ENCODE measurements around the gene GAPDHS.

Gene GAPDHS

GRCh38 chr19:35566738-35567137 is 33.5 kb downstream of the GAPDHS start:
- Histone ChIP-seq H3K27me3 (ENCODE audit: control insufficient read depth, insufficient read depth, low read length) (no peaks in the 10 kb centered on the region), H3K9ac (no peak overlapping the region), H3K4me3 (ENCODE audit: low read depth, low read length) (no peak overlapping the region), H3K9me3 (ENCODE audit: control insufficient read depth, low read length) (no peaks in the 10 kb centered on the region), H3K4me1 (no peaks in the 10 kb centered on the region), H3K79me2 (no peaks in the 10 kb centered on the region), H3K27ac (no peak overlapping the region), H3K4me2 (ENCODE audit: low read length) (no peak overlapping the region), H2AFZ (no peak overlapping the region), H3K36me3 (ENCODE audit: control insufficient read depth, insufficient read depth, low read length) (no peaks in the 10 kb centered on the region)
- TF ChIP-seq CTCF (IDR thresholded peaks at IDR 0.05) = no peak

- no peak for TF ChIP-seq CTCF (IDR thresholded peaks at IDR 0.05)
Measured at GRCh38 chr19:35569281-35569781, 36.1 kb downstream of the GAPDHS start.

GRCh38 chr19:35571406-35571965 is 38.2 kb downstream of the GAPDHS start:
- no peak overlapping the region for H3K4me3 ChIP-seq (ENCODE audit: low read depth, low read length)
- no peaks in the 10 kb centered on the region for H3K27me3 ChIP-seq (ENCODE audit: control insufficient read depth, insufficient read depth, low read length)
- no peak overlapping the region for H3K27ac ChIP-seq
- no peaks in the 10 kb centered on the region for H3K9me3 ChIP-seq (ENCODE audit: control insufficient read depth, low read length)
- H3K4me1 ChIP-seq = no peaks in the 10 kb centered on the region
- H3K79me2 ChIP-seq = no peaks in the 10 kb centered on the region
- no peak overlapping the region for H3K4me2 ChIP-seq (ENCODE audit: low read length)
- no peak overlapping the region for H3K9ac ChIP-seq
- H3K36me3 ChIP-seq (ENCODE audit: control insufficient read depth, insufficient read depth, low read length) = no peaks in the 10 kb centered on the region
- no peak for TF ChIP-seq CTCF (IDR thresholded peaks at IDR 0.05)
- no peak overlapping the region for H2AFZ ChIP-seq

More at GRCh38 chr19:35569281-35569781, 36.1 kb downstream of the GAPDHS start:
- Histone ChIP-seq H3K9ac (no peak overlapping the region), H3K27ac (no peak overlapping the region), H3K79me2 (no peaks in the 10 kb centered on the region), H3K4me3 (ENCODE audit: low read depth, low read length) (no peak overlapping the region), H3K36me3 (ENCODE audit: control insufficient read depth, insufficient read depth, low read length) (no peaks in the 10 kb centered on the region), H3K27me3 (ENCODE audit: control insufficient read depth, insufficient read depth, low read length) (no peaks in the 10 kb centered on the region), H3K4me1 (no peaks in the 10 kb centered on the region), H3K4me2 (ENCODE audit: low read length) (no peak overlapping the region), H3K9me3 (ENCODE audit: control insufficient read depth, low read length) (no peaks in the 10 kb centered on the region), H2AFZ (no peak overlapping the region)

GRCh38 chr19:35577918-35578317 is 44.7 kb downstream of the GAPDHS start:
- Histone ChIP-seq H3K79me2 (no peaks in the 10 kb centered on the region), H2AFZ (no peak overlapping the region), H3K4me2 (ENCODE audit: low read length) (no peak overlapping the region), H3K4me1 (no peaks in the 10 kb centered on the region), H3K27me3 (ENCODE audit: control insufficient read depth, insufficient read depth, low read length) (no peaks in the 10 kb centered on the region), H3K4me3 (ENCODE audit: low read depth, low read length) (no peak overlapping the region), H3K27ac (no peak overlapping the region), H3K9me3 (ENCODE audit: control insufficient read depth, low read length) (no peaks in the 10 kb centered on the region), H3K9ac (no peak overlapping the region), H3K36me3 (ENCODE audit: control insufficient read depth, insufficient read depth, low read length) (no peaks in the 10 kb centered on the region)
- no peak for TF ChIP-seq CTCF (IDR thresholded peaks at IDR 0.05)

- Histone ChIP-seq H3K4me3 (ENCODE audit: low read depth, low read length) (no peak overlapping the region), H2AFZ (no peak overlapping the region), H3K9ac (no peak overlapping the region), H3K4me2 (ENCODE audit: low read length) (no peak overlapping the region), H3K36me3 (ENCODE audit: control insufficient read depth, insufficient read depth, low read length) (no peaks in the 10 kb centered on the region), H3K79me2 (no peaks in the 10 kb centered on the region), H3K27ac (no peak overlapping the region), H3K4me1 (no peaks in the 10 kb centered on the region), H3K9me3 (ENCODE audit: control insufficient read depth, low read length) (no peaks in the 10 kb centered on the region), H3K27me3 (ENCODE audit: control insufficient read depth, insufficient read depth, low read length) (no peaks in the 10 kb centered on the region)
- no peak for TF ChIP-seq CTCF (IDR thresholded peaks at IDR 0.05)
Measured at GRCh38 chr19:35578707-35579106, 45.5 kb downstream of the GAPDHS start.
